GM23338 (cell line): ENCODE measurements around the gene EED. TPM values are rescaled to one million over a fixed set of nuclear protein-coding genes. Genes with fewer than 3 reads are reported as not detected.
"Not testable (repeated sequence)": the region's sequence is repeated elsewhere in the genome, so short reads cannot be mapped to it uniquely, and the experiment has no call there.

Source experiments
- ATAC-seq: fragments of 200-7000 bp; cut with Tn5 transposase; 3 replicates; pipeline ENCODE4 v1.9.1; 2020
- DNase-seq: peaks from one replicate; pipeline ENCODE4 v3.0.0-alpha.2; 2015; ENCODE audit warnings: low spot score
- H2AFZ ChIP-seq: fragments of 200-600 bp; sonication (generic); 2 replicates; pipeline ENCODE4 v1.8.0; 2016; ENCODE audit warnings: antibody characterized with exemption, mild to moderate bottlenecking, moderate library complexity
- H3F3A ChIP-seq: fragments of 200-600 bp; sonication (generic); replicated peaks from 2 replicates; pipeline ENCODE4 v1.8.0; 2017; ENCODE audit warnings: antibody characterized with exemption, mixed run types, low read depth
- H3K27ac ChIP-seq: fragments of 200-600 bp; sonication (generic); 2 replicates; pipeline ENCODE4 v1.6.1; 2016; ENCODE audit warnings: low read depth
- H3K27me3 ChIP-seq: fragments of 200-600 bp; sonication (generic); 2 replicates; pipeline ENCODE4 v1.8.0; 2016; ENCODE audit warnings: mild to moderate bottlenecking, mixed run types, moderate library complexity; ENCODE audit not compliant: insufficient read depth
- H3K36me3 ChIP-seq: fragments of 200-600 bp; sonication (generic); 2 replicates; pipeline ENCODE4 v1.8.0; 2016; ENCODE audit warnings: mild to moderate bottlenecking; ENCODE audit not compliant: insufficient read depth
- H3K4me1 ChIP-seq: fragments of 200-600 bp; sonication (generic); 2 replicates; pipeline ENCODE4 v1.8.0; 2016; ENCODE audit warnings: mild to moderate bottlenecking, moderate library complexity; ENCODE audit not compliant: insufficient read depth
- H3K4me2 ChIP-seq: fragments of 200-600 bp; sonication (generic); 2 replicates; pipeline ENCODE4 v1.7.1; 2017; ENCODE audit warnings: mixed run types
- H3K4me3 ChIP-seq: fragments of 200-600 bp; sonication (generic); 2 replicates; pipeline ENCODE4 v1.6.1; 2016; ENCODE audit warnings: mixed run types
- H3K79me2 ChIP-seq: fragments of 200-600 bp; sonication (generic); replicated peaks from 2 replicates; pipeline ENCODE4 v1.8.0; 2017; ENCODE audit warnings: mild to moderate bottlenecking; ENCODE audit not compliant: insufficient read depth
- H3K9me2 ChIP-seq: fragments of 200-600 bp; sonication (generic); 2 replicates; pipeline ENCODE4 v1.8.0; 2017; ENCODE audit not compliant: insufficient read depth
- H4K20me1 ChIP-seq: fragments of 200-600 bp; sonication (generic); replicated peaks from 2 replicates; pipeline ENCODE4 v1.8.0; 2017; ENCODE audit warnings: mild to moderate bottlenecking; ENCODE audit not compliant: insufficient read depth
- H3K27ac Mint-ChIP-seq: 2 replicates; pipeline ENCODE4 v1.8.0; 2020; ENCODE audit warnings: inconsistent platforms, mild to moderate bottlenecking, moderate library complexity, mixed read lengths
- H3K27me3 Mint-ChIP-seq: 3 replicates; pipeline ENCODE4 v1.8.0; 2022; ENCODE audit warnings: low read depth, mild to moderate bottlenecking, moderate library complexity, mixed read lengths, inconsistent platforms; ENCODE audit not compliant: insufficient read depth, poor library complexity
- H3K36me3 Mint-ChIP-seq: 3 replicates; pipeline ENCODE4 v1.8.0; 2021; ENCODE audit warnings: low read depth, mild to moderate bottlenecking, inconsistent platforms, moderate library complexity, mixed read lengths
- H3K4me1 Mint-ChIP-seq: 3 replicates; pipeline ENCODE4 v1.8.0; 2020; ENCODE audit warnings: mild to moderate bottlenecking, inconsistent platforms, mixed read lengths
- H3K4me3 Mint-ChIP-seq: 3 replicates; pipeline ENCODE4 v1.8.0; 2021; ENCODE audit warnings: moderate library complexity, mild to moderate bottlenecking, inconsistent platforms, mixed read lengths
- H3K9me3 Mint-ChIP-seq: 3 replicates; pipeline ENCODE4 v1.8.0; 2020; ENCODE audit warnings: moderate library complexity, mild to moderate bottlenecking, inconsistent platforms, mixed read lengths
- CREB1 ChIP-seq: fragments of 250-450 bp; sonication (Bioruptor Pico); IDR thresholded peaks from 2 replicates; pipeline ENCODE4 v1.5.0; 2020; ENCODE audit warnings: low read depth, mild to moderate bottlenecking, moderate library complexity
- POLR2AphosphoS5 ChIP-seq: IDR thresholded peaks from 2 replicates; pipeline ENCODE4 v1.6.1; 2016; ENCODE audit warnings: antibody characterized with exemption, low read depth
- polyA plus RNA-seq: library from polyadenylated mRNA; unstranded; fragments of >200 nt; fragmentation: Nextera tagmentation; extraction: Ambion mirVana; gene quantifications from 2 replicates; pipeline ENCODE4 v1.2.1, GENCODE V29; 2016
- total RNA-seq: library from RNA; depleted of rRNA; stranded (reverse); fragments of >200 nt; shearing (Covaris generic); gene quantifications from 2 replicates; pipeline ENCODE4 v1.2.3, GENCODE V29; 2014
- TF ChIP-seq, protein P1 (sequence below): IDR thresholded peaks from one replicate; pipeline ENCODE4 v1.6.1; 2018; ENCODE audit warnings: antibody characterized with exemption; ENCODE audit not compliant: unreplicated experiment
- TF ChIP-seq, protein P2 (sequence below): IDR thresholded peaks from 2 replicates; pipeline ENCODE4 v1.6.1; 2016; ENCODE audit warnings: antibody characterized with exemption
- TF ChIP-seq, protein P3 (sequence below): fragments of 250-450 bp; sonication (Bioruptor Pico); IDR thresholded peaks from 2 replicates; pipeline ENCODE4 v1.5.0; 2020; ENCODE audit warnings: mild to moderate bottlenecking, moderate library complexity
- TF ChIP-seq, protein P4 (sequence below), 2 experiments: fragments of 200-600 bp in 1 of 2; sonication (generic) in 1 of 2; conservative IDR thresholded peaks; 2 replicates each; pipeline versions ENCODE4 v1.5.1 to v1.6.1; 2016 to 2017; ENCODE audit warnings: antibody characterized with exemption in 2 of 2, low read depth in 2 of 2, mild to moderate bottlenecking in 2 of 2, moderate library complexity in 1 of 2

The EED gene
- total and polyA plus RNA-seq, 2 experiments from 2014 or later = 26.7 to 29.7 TPM

DNA sequence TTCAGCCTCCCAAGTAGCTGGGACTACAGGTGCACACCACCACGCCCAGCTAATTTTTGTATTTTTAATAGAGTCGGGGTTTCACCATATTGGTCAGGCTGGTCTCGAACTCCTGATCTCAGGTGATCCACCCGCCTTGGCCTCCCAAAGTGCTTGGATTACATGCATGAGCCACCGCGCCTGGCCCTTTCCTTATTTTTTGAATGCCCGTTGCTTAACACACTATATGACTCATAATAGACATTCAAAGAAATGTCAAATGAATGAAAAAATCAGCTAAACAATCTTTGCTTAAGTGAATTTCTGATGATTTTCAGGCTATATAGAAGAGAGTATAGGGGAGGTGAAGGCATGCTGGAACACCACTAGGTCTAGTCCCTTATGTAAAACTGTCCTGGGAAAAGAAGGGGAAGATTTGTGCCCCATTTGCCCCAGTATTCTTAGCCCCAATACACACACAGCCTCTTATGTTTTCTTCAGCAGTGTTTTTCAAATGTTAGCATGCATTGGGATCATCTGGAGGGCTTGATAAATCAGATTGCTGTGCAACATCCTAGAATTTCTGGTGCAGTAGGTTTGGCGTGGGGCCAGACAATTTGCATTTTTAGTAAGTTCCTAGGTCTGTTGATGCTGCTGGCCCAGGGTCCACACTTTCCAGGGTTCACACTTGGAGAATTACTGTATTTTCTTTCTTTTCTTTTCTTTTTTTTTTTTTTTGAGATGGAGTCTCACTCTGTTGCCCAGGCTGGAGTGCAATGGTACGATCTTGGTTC lies 45.1 kb downstream of the EED start:
- not testable (repeated sequence) for H3K4me3 ChIP-seq, H3K4me1 Mint-ChIP-seq, H3K27me3 ChIP-seq, H4K20me1 ChIP-seq, H3K27ac Mint-ChIP-seq, H3K4me1 ChIP-seq, H3K36me3 ChIP-seq, H3K36me3 Mint-ChIP-seq, H3K4me3 Mint-ChIP-seq, H3K27me3 Mint-ChIP-seq, DNase-seq, H3K4me2 ChIP-seq, H3K9me2 ChIP-seq, ATAC-seq, H3K79me2 ChIP-seq, H2AFZ ChIP-seq, H3K9me3 Mint-ChIP-seq, H3F3A ChIP-seq, H3K27ac ChIP-seq

DNA sequence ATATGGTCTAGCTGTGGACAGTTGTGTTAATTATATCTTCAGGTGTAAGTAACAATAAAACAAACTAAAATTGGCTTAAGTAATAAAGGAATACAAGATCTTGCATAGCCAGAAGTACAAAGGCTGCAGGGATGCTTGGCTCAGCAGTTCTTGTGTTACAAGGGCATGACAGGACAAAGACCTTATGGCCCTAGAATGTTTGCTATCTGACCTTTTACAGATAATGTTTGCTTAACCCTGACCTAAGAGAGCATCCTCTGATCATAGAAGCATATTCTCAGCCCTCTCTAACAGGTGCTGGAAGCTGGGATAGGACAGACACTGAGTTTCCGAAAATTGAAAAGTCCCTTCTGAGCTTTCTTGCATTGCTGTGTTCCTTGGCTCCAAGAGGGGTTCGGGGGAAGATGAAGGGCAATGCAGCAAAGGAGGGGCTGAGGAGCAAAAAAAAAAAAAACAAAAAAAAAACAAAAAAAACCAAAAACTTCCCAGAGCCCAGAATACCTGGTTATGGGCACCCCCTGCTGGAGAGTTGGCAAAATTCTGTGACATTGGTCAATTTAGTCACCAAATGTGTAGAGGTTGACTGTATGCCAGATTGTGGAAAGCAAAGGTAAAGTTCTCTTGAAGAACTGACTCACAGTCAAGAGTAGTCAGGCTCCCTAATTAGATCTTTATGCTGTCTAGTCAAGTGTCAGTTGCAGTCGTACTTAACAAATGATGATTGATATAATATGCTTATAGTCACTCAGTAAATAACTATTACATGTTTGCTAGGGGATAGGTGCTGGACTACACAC lies 47.1 kb downstream of the EED start:
- H3K9me2 ChIP-seq = no peaks in the 10 kb centered on the region
- H3K4me1 ChIP-seq = peaks cover 5% of the 10 kb centered on the region; the same call in 1 of the 2 replicates
- Mint-ChIP-seq H3K27ac (no peak overlapping the region), H3K4me3 (no peak overlapping the region), H3K4me1 (peaks cover 10% of the 10 kb centered on the region; the same call in 2 of the 3 replicates), H3K36me3 (no peaks in the 10 kb centered on the region), H3K27me3 (peaks cover 2% of the 10 kb centered on the region), H3K9me3 (no peaks in the 10 kb centered on the region)
- DNase-seq = peak; percentile 85
- H3K27me3 ChIP-seq = no peaks in the 10 kb centered on the region
- no peak overlapping the region for H3K4me2 ChIP-seq
- no peak overlapping the region for H3K27ac ChIP-seq
- peak; percentile 68 for ATAC-seq
- H2AFZ ChIP-seq = no peak overlapping the region
- no peaks in the 10 kb centered on the region for H3F3A ChIP-seq
- H3K36me3 ChIP-seq = no peaks in the 10 kb centered on the region
- H3K4me3 ChIP-seq = no peak overlapping the region
- H4K20me1 ChIP-seq = no peaks in the 10 kb centered on the region
- H3K79me2 ChIP-seq = no peaks in the 10 kb centered on the region
- TF ChIP-seq, protein P1, sequence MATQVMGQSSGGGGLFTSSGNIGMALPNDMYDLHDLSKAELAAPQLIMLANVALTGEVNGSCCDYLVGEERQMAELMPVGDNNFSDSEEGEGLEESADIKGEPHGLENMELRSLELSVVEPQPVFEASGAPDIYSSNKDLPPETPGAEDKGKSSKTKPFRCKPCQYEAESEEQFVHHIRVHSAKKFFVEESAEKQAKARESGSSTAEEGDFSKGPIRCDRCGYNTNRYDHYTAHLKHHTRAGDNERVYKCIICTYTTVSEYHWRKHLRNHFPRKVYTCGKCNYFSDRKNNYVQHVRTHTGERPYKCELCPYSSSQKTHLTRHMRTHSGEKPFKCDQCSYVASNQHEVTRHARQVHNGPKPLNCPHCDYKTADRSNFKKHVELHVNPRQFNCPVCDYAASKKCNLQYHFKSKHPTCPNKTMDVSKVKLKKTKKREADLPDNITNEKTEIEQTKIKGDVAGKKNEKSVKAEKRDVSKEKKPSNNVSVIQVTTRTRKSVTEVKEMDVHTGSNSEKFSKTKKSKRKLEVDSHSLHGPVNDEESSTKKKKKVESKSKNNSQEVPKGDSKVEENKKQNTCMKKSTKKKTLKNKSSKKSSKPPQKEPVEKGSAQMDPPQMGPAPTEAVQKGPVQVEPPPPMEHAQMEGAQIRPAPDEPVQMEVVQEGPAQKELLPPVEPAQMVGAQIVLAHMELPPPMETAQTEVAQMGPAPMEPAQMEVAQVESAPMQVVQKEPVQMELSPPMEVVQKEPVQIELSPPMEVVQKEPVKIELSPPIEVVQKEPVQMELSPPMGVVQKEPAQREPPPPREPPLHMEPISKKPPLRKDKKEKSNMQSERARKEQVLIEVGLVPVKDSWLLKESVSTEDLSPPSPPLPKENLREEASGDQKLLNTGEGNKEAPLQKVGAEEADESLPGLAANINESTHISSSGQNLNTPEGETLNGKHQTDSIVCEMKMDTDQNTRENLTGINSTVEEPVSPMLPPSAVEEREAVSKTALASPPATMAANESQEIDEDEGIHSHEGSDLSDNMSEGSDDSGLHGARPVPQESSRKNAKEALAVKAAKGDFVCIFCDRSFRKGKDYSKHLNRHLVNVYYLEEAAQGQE = no peak
- TF ChIP-seq, protein P2, sequence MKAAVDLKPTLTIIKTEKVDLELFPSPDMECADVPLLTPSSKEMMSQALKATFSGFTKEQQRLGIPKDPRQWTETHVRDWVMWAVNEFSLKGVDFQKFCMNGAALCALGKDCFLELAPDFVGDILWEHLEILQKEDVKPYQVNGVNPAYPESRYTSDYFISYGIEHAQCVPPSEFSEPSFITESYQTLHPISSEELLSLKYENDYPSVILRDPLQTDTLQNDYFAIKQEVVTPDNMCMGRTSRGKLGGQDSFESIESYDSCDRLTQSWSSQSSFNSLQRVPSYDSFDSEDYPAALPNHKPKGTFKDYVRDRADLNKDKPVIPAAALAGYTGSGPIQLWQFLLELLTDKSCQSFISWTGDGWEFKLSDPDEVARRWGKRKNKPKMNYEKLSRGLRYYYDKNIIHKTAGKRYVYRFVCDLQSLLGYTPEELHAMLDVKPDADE = no peak
- no peak for TF ChIP-seq POLR2AphosphoS5
- no peak for TF ChIP-seq CREB1
- TF ChIP-seq, protein P3, sequence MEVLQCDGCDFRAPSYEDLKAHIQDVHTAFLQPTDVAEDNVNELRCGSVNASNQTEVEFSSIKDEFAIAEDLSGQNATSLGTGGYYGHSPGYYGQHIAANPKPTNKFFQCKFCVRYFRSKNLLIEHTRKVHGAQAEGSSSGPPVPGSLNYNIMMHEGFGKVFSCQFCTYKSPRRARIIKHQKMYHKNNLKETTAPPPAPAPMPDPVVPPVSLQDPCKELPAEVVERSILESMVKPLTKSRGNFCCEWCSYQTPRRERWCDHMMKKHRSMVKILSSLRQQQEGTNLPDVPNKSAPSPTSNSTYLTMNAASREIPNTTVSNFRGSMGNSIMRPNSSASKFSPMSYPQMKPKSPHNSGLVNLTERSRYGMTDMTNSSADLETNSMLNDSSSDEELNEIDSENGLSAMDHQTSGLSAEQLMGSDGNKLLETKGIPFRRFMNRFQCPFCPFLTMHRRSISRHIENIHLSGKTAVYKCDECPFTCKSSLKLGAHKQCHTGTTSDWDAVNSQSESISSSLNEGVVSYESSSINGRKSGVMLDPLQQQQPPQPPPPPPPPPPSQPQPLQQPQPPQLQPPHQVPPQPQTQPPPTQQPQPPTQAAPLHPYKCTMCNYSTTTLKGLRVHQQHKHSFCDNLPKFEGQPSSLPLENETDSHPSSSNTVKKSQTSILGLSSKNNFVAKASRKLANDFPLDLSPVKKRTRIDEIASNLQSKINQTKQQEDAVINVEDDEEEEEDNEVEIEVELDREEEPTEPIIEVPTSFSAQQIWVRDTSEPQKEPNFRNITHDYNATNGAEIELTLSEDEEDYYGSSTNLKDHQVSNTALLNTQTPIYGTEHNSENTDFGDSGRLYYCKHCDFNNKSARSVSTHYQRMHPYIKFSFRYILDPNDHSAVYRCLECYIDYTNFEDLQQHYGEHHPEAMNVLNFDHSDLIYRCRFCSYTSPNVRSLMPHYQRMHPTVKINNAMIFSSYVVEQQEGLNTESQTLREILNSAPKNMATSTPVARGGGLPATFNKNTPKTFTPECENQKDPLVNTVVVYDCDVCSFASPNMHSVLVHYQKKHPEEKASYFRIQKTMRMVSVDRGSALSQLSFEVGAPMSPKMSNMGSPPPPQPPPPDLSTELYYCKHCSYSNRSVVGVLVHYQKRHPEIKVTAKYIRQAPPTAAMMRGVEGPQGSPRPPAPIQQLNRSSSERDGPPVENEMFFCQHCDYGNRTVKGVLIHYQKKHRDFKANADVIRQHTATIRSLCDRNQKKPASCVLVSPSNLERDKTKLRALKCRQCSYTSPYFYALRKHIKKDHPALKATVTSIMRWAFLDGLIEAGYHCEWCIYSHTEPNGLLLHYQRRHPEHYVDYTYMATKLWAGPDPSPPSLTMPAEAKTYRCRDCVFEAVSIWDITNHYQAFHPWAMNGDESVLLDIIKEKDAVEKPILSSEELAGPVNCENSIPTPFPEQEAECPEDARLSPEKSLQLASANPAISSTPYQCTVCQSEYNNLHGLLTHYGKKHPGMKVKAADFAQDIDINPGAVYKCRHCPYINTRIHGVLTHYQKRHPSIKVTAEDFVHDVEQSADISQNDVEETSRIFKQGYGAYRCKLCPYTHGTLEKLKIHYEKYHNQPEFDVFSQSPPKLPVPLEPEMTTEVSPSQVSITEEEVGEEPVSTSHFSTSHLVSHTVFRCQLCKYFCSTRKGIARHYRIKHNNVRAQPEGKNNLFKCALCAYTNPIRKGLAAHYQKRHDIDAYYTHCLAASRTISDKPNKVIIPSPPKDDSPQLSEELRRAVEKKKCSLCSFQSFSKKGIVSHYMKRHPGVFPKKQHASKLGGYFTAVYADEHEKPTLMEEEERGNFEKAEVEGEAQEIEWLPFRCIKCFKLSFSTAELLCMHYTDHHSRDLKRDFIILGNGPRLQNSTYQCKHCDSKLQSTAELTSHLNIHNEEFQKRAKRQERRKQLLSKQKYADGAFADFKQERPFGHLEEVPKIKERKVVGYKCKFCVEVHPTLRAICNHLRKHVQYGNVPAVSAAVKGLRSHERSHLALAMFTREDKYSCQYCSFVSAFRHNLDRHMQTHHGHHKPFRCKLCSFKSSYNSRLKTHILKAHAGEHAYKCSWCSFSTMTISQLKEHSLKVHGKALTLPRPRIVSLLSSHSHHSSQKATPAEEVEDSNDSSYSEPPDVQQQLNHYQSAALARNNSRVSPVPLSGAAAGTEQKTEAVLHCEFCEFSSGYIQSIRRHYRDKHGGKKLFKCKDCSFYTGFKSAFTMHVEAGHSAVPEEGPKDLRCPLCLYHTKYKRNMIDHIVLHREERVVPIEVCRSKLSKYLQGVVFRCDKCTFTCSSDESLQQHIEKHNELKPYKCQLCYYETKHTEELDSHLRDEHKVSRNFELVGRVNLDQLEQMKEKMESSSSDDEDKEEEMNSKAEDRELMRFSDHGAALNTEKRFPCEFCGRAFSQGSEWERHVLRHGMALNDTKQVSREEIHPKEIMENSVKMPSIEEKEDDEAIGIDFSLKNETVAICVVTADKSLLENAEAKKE (CRISPR knock-in tag) = no peak
- TF ChIP-seq, protein P4, sequence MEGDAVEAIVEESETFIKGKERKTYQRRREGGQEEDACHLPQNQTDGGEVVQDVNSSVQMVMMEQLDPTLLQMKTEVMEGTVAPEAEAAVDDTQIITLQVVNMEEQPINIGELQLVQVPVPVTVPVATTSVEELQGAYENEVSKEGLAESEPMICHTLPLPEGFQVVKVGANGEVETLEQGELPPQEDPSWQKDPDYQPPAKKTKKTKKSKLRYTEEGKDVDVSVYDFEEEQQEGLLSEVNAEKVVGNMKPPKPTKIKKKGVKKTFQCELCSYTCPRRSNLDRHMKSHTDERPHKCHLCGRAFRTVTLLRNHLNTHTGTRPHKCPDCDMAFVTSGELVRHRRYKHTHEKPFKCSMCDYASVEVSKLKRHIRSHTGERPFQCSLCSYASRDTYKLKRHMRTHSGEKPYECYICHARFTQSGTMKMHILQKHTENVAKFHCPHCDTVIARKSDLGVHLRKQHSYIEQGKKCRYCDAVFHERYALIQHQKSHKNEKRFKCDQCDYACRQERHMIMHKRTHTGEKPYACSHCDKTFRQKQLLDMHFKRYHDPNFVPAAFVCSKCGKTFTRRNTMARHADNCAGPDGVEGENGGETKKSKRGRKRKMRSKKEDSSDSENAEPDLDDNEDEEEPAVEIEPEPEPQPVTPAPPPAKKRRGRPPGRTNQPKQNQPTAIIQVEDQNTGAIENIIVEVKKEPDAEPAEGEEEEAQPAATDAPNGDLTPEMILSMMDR (conservative IDR thresholded peaks at IDR 0.05; ENCODE audit: low read depth in 2 of 2) = peak; percentile 78 to 88
